ENCODE data around the gene ZBTB5. TPM values are rescaled to one million over a fixed set of nuclear protein-coding genes. Genes with fewer than 3 reads are reported as not detected.
A peak's percentile ranks its signal among the peaks of the same experiment; 100 is the strongest.

Gene ZBTB5
- total and polyA plus RNA-seq, 2 of the 13 experiments (the other 11 are each of a cell fraction or from before 2014, with no cell fraction given): 12.5 to 20.5 TPM

GRCh38 chr9:37422289-37423104, 42.8 kb downstream of the ZBTB5 start, which contains the start of gene GRHPR (continued):
- no peak for TF ChIP-seq ZNF24 (IDR thresholded peaks at IDR 0.05)
- peak; percentile 98 for TF ChIP-seq PHF8 (CRISPR knock-in tag; IDR thresholded peaks at IDR 0.05)
- TF ChIP-seq ZMYM2 (CRISPR knock-in tag; IDR thresholded peaks at IDR 0.05): peak; percentile 41; the same call in 1 of the 2 replicates
- peak; percentile 76 for TF ChIP-seq HOXA3 (CRISPR knock-in tag; IDR thresholded peaks at IDR 0.05)
- TF ChIP-seq ZNF263 (CRISPR knock-in tag; IDR thresholded peaks at IDR 0.05): peak; percentile 45; the same call in 1 of the 2 replicates
- 0 out of 2 replicates have a peak, but pooled peaks have one; percentile 44 for TF ChIP-seq SOX5 (CRISPR knock-in tag; IDR thresholded peaks at IDR 0.05; ENCODE audit: borderline replicate concordance)
- no peak for TF ChIP-seq ADNP (CRISPR knock-in tag; IDR thresholded peaks at IDR 0.05)
- TF ChIP-seq ZHX2 (IDR thresholded peaks at IDR 0.05; ENCODE audit: low read depth): no peak
- peak; percentile 82; the same call in 1 of the 2 replicates for TF ChIP-seq ZHX2 (CRISPR knock-in tag; IDR thresholded peaks at IDR 0.05; ENCODE audit: borderline replicate concordance)
- no peak for TF ChIP-seq SKIL (CRISPR knock-in tag; IDR thresholded peaks at IDR 0.05; ENCODE audit: borderline replicate concordance)
- no peak for TF ChIP-seq MAZ (IDR thresholded peaks at IDR 0.05; ENCODE audit: borderline replicate concordance, low read depth, low read length)
- peak; percentile 85 for TF ChIP-seq MAZ (CRISPR knock-in tag; IDR thresholded peaks at IDR 0.05; ENCODE audit: low read depth)
- TF ChIP-seq ZNF30 (CRISPR knock-in tag; IDR thresholded peaks at IDR 0.05): no peak
- no peak for TF ChIP-seq ZBTB37 (CRISPR knock-in tag; IDR thresholded peaks at IDR 0.05)
- no peak for TF ChIP-seq ZNF101 (CRISPR knock-in tag; IDR thresholded peaks at IDR 0.05; ENCODE audit: borderline replicate concordance, low read depth)
- no peak; the same call in 1 of the 2 replicates for TF ChIP-seq SIN3A (IDR thresholded peaks at IDR 0.05; ENCODE audit: borderline replicate concordance, low read depth, low read length)
- TF ChIP-seq CENPBD1 (CRISPR knock-in tag; IDR thresholded peaks at IDR 0.05; ENCODE audit: borderline replicate concordance, low read depth): no peak
- peak; percentile 52; the same call in 1 of the 2 replicates for TF ChIP-seq ZNF44 (CRISPR knock-in tag; IDR thresholded peaks at IDR 0.05)

All from HepG2 (cell line).